GM19240 (cell line): Measurements from ENCODE around the gene NTN1.

ENCODE experiments used
- DNase-seq: peaks from one replicate; pipeline ENCODE4 v3.0.0; 2011; ENCODE audit warnings: low spot score; ENCODE audit not compliant: insufficient read length

NTN1 gene

GRCh38 chr17:9158544-9159452, 137.5 kb downstream of the NTN1 start:
- DNase-seq: no peak

GRCh38 chr17:9162275-9162985, 141.1 kb downstream of the NTN1 start:
- no peak for DNase-seq

GRCh38 chr17:9166788-9167187, 145.5 kb downstream of the NTN1 start:
- no peak for DNase-seq

- no peak for DNase-seq
These were observed 146.1 kb downstream of the NTN1 start for GRCh38 chr17:9167379-9167778.

- no peak for DNase-seq
These were observed 147.8 kb downstream of the NTN1 start for GRCh38 chr17:9169116-9169515.

- no peak for DNase-seq
These were observed 149.0 kb downstream of the NTN1 start for GRCh38 chr17:9170336-9170735.

GRCh38 chr17:9170853-9171252, 149.5 kb downstream of the NTN1 start:
- no peak for DNase-seq

GRCh38 chr17:9173386-9173983, 152.2 kb downstream of the NTN1 start:
- no peak for DNase-seq

GRCh38 chr17:9174312-9174711, 153.0 kb downstream of the NTN1 start:
- DNase-seq: no peak

GRCh38 chr17:9174779-9175574, 153.7 kb downstream of the NTN1 start:
- no peak for DNase-seq

- no peak for DNase-seq
These were observed 154.6 kb downstream of the NTN1 start for GRCh38 chr17:9175700-9176467.

GRCh38 chr17:9177212-9177611, 155.9 kb downstream of the NTN1 start:
- DNase-seq: no peak

- no peak for DNase-seq
These were observed 157.0 kb downstream of the NTN1 start for GRCh38 chr17:9178319-9178718.

GRCh38 chr17:9179602-9180001, 158.3 kb downstream of the NTN1 start:
- no peak for DNase-seq

GRCh38 chr17:9181640-9182039, 160.3 kb downstream of the NTN1 start:
- no peak for DNase-seq

GRCh38 chr17:9183306-9183705, 162.0 kb downstream of the NTN1 start:
- DNase-seq: no peak

GRCh38 chr17:9185142-9185541, 163.8 kb downstream of the NTN1 start:
- no peak for DNase-seq

- DNase-seq: no peak
These were observed 164.5 kb downstream of the NTN1 start for GRCh38 chr17:9185688-9186284.

- DNase-seq: no peak
These were observed 166.5 kb downstream of the NTN1 start for GRCh38 chr17:9187828-9188227.

GRCh38 chr17:9188367-9188766, 167.1 kb downstream of the NTN1 start:
- no peak for DNase-seq
